ENCODE data around the gene TRRAP. TPM values are rescaled to one million over a fixed set of nuclear protein-coding genes. Genes with fewer than 3 reads are reported as not detected.

TRRAP gene
- total RNA-seq, 2 experiments from 2014 or later = 45.5 to 48.2 TPM

GRCh38 chr7:98930921-98931320 is 52.6 kb downstream of the TRRAP start:
- Mint-ChIP-seq H3K36me3 (ENCODE audit: low read depth) (peaks cover 59% of the 10 kb centered on the region), H3K4me1 (ENCODE audit: low read depth) (peaks cover 11% of the 10 kb centered on the region), H3K9me3 (no peaks in the 10 kb centered on the region), H3K27ac (peak overlapping the region; percentile 72), H3K27me3 (no peaks in the 10 kb centered on the region), H3K4me3 (peak overlapping the region; percentile 24)
- intact Hi-C loops (cut with micrococcal nuclease) = no loop called here
- peak; percentile 87 for ATAC-seq
- CTCF ChIA-PET = no interaction called here
- POLR2A ChIA-PET = no interaction called here
- TF ChIP-seq CTCF (IDR thresholded peaks at IDR 0.05) = no peak
- DNase-seq = peak; percentile 24

GRCh38 chr7:98933321-98933720 is 55.0 kb downstream of the TRRAP start:
- intact Hi-C loops (cut with micrococcal nuclease) = no loop called here
- no peak for ATAC-seq
- H3K9me3 Mint-ChIP-seq = no peaks in the 10 kb centered on the region
- TF ChIP-seq CTCF (IDR thresholded peaks at IDR 0.05) = no peak
- ChIA-PET CTCF (no interaction called here), POLR2A (interaction anchor here (2.0 kb wide), 1 partner anchor 9 kb away, joined by 6 read pairs; no protein-coding TSS in a partner anchor)
- H3K4me3 Mint-ChIP-seq = no peak overlapping the region
- peaks cover 51% of the 10 kb centered on the region for H3K36me3 Mint-ChIP-seq (ENCODE audit: low read depth)
- no peak for DNase-seq
- no peak overlapping the region for H3K27ac Mint-ChIP-seq
- peaks cover 11% of the 10 kb centered on the region for H3K4me1 Mint-ChIP-seq (ENCODE audit: low read depth)
- no peaks in the 10 kb centered on the region for H3K27me3 Mint-ChIP-seq

- POLR2A ChIA-PET = interaction anchor here (2.0 kb wide), 1 partner anchor 10 kb away, joined by 6 read pairs; no protein-coding TSS in a partner anchor
- no peak for ATAC-seq
- H3K36me3 Mint-ChIP-seq (ENCODE audit: low read depth) = peaks cover 54% of the 10 kb centered on the region
- CTCF ChIA-PET = no interaction called here
- no peak overlapping the region for H3K4me3 Mint-ChIP-seq
- intact Hi-C loops (cut with micrococcal nuclease) = no loop called here
- peaks cover 11% of the 10 kb centered on the region for H3K4me1 Mint-ChIP-seq (ENCODE audit: low read depth)
- no peak for TF ChIP-seq CTCF (IDR thresholded peaks at IDR 0.05)
- H3K27me3 Mint-ChIP-seq = no peaks in the 10 kb centered on the region
- DNase-seq = no peak
- H3K9me3 Mint-ChIP-seq = no peaks in the 10 kb centered on the region
- no peak overlapping the region for H3K27ac Mint-ChIP-seq
These were observed 55.9 kb downstream of the TRRAP start for GRCh38 chr7:98934267-98934666.

GRCh38 chr7:98935811-98936210 is 57.5 kb downstream of the TRRAP start:
- intact Hi-C loops (cut with micrococcal nuclease) = no loop called here
- no peak for TF ChIP-seq CTCF (IDR thresholded peaks at IDR 0.05)
- ChIA-PET CTCF (no interaction called here), POLR2A (no interaction called here)
- H3K4me3 Mint-ChIP-seq = no peak overlapping the region
- H3K36me3 Mint-ChIP-seq (ENCODE audit: low read depth) = peaks cover 47% of the 10 kb centered on the region
- ATAC-seq (no peak), DNase-seq (no peak)
- H3K4me1 Mint-ChIP-seq (ENCODE audit: low read depth) = peaks cover 4% of the 10 kb centered on the region
- no peaks in the 10 kb centered on the region for H3K9me3 Mint-ChIP-seq
- no peak overlapping the region for H3K27ac Mint-ChIP-seq
- H3K27me3 Mint-ChIP-seq = no peaks in the 10 kb centered on the region

- no peak for DNase-seq
- TF ChIP-seq CTCF (IDR thresholded peaks at IDR 0.05) = no peak
- ChIA-PET POLR2A (interaction anchor here (1.4 kb wide), 1 partner anchor 11 kb away, joined by 4 read pairs; no protein-coding TSS in a partner anchor), CTCF (interaction anchor here (1.6 kb wide), 1 partner anchor 94 kb away, joined by 3 read pairs; no protein-coding TSS in a partner anchor)
- no peak for ATAC-seq
- Mint-ChIP-seq H3K4me1 (ENCODE audit: low read depth) (no peaks in the 10 kb centered on the region), H3K4me3 (no peak overlapping the region), H3K27ac (no peak overlapping the region), H3K27me3 (no peaks in the 10 kb centered on the region), H3K9me3 (no peaks in the 10 kb centered on the region), H3K36me3 (ENCODE audit: low read depth) (peaks cover 34% of the 10 kb centered on the region)
- intact Hi-C loops (cut with micrococcal nuclease) = no loop called here
These were observed 65.0 kb downstream of the TRRAP start for GRCh38 chr7:98943336-98943735.
